Activated CD4-positive, alpha-beta T cell treated with anti-CD3 and anti-CD28 coated beads, Interleukin-2, Interleukin-6, amounts not matched to agents 100 ng/mL and 50 ng/mL, durations not matched to agents 16 hours and 8 hours (primary cell): Measurements from ENCODE around the gene ETAA1.

Experiments used
- DNase-seq: peaks from one replicate; pipeline ENCODE4 v3.0.0-alpha.2; 2020

Gene ETAA1

DNA sequence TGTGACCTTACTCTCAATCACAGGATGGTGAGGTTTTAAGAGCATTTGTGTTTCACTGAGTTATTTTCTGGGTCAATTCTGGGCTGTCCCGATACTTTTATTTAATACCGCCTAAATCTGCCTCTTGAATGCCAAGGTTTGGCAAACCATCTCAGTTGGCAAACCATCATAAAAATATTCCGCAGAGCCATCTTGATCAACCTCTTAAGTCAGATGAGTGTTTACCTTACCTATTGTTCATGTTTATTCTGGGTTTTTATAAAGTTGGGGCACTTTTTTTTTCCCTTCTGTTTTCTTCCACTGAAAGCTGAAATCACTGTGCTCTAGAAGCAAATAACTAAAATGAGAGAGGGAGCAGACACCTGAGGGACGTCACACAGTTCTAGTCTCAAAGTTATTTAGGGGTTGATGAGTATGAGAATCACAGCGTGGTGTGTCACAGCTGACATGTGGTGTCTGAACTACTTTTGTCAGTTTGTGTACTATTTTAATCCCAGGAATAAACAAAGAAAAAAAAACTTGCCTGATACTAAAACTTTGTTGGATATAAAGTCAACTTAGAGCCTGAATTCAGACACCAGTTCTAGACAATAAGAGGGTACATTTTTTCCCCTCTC is 48.6 kb downstream of the ETAA1 start:
- DNase-seq, result no peak

DNA sequence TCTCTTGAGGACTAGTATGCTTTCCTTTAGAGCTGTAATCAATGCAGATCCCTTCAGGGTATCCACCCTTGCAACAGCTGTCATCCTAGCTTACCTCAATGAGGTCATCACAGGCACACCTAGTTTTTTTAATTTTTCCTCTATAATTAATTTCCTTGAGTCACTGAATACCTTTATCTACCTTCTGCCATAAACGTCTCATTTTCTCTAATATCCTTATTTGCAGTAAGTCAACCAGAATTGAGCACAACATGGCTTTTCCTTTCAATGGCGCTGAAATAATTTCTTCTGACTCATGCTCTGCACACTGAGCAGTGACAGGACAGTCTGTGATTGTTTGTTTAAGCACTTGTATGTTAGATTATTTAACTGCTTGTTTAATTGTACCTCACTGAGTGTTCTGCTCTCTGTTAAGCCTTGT is 49.4 kb downstream of the ETAA1 start:
- DNase-seq, result no peak

GRCh38 chr2:67448648-67449047 is 51.5 kb downstream of the ETAA1 start:
- no peak for DNase-seq

GRCh38 chr2:67451086-67451832 is 54.1 kb downstream of the ETAA1 start:
- DNase-seq, result no peak

- DNase-seq, result no peak
Measured at GRCh38 chr2:67453310-67453709, 56.2 kb downstream of the ETAA1 start.

- no peak for DNase-seq
Measured at GRCh38 chr2:67455219-67456142, 58.3 kb downstream of the ETAA1 start.

DNA sequence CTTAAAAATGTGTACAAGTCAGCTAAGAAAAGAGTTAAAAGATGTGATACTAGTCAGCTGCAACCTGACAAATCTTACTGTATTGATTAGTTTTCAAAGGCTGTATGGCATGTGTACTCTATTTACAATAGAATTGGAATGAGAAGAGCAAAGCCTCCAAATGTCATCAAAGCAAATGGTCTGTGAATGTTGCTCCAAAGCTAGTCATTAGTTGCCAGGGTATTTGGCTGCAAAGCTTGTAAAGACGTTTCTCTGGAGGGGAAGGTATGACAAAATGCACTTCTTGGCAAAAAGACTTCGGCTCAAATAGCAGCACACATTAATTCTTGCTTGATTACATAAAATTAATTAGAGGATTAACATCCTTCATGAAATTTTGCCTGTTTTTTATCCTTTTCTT is 59.3 kb downstream of the ETAA1 start:
- no peak for DNase-seq

GRCh38 chr2:67457699-67458098 is 60.6 kb downstream of the ETAA1 start:
- DNase-seq, result no peak

GRCh38 chr2:67459761-67460160 is 62.6 kb downstream of the ETAA1 start:
- no peak for DNase-seq
